ENCODE measurements around the gene SLC38A10. TPM values are rescaled to one million over a fixed set of nuclear protein-coding genes. Genes with fewer than 3 reads are reported as not detected.

Gene SLC38A10
- total RNA-seq, 2 experiments from 2014 or later: 56.0 to 147 TPM

DNA sequence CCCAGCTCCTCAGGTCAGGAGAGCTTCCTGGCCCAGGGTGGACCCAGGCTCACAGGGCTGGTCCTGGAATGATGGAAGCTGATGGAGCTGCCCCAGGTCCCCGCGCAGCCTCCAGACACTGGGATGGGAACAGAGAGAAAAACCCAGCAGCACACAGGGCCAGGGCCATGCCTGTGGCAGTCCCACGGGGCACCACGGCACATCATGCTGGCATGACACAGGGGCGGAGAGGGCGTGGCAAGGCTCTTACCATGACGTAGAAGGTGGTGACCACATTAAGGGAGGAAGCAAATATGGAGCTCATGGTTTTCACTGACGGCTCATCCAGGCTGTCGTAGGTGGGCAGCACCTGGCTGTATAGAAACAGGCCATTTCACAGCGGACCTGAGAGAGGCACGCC, 18.3 kb downstream of the SLC38A10 start:
- no peaks in the 10 kb centered on the region for H3K9me3 ChIP-seq (ENCODE audit: low read length)
- DNase-seq (ENCODE audit: low spot score): no peak
- no peak overlapping the region for H3K27ac ChIP-seq (ENCODE audit: low read depth, low read length, poor library complexity, severe bottlenecking)
- no peaks in the 10 kb centered on the region for H3K4me1 ChIP-seq (ENCODE audit: insufficient read depth, low read length, poor library complexity, severe bottlenecking)
- no peaks in the 10 kb centered on the region for H3K9me2 ChIP-seq (ENCODE audit: insufficient read depth, low read length)
- peaks cover 52% of the 10 kb centered on the region for H3K36me3 ChIP-seq (ENCODE audit: insufficient read depth, low read length)
- H2AFZ ChIP-seq (ENCODE audit: low read length): no peak overlapping the region
- BruUV-seq (replicated peaks): no TSS peak
- no peaks in the 10 kb centered on the region for H4K20me1 ChIP-seq (ENCODE audit: insufficient read depth, low read length)
- H3K79me2 ChIP-seq (ENCODE audit: insufficient read depth, low read depth, low read length): no peaks in the 10 kb centered on the region
- intact Hi-C loops (cut with micrococcal nuclease; ENCODE audit: unreplicated experiment): no loop called here
- ChIA-PET POLR2A (no interaction called here), CTCF (ENCODE audit: unreplicated experiment) (no interaction called here)
- TF ChIP-seq EZH2phosphoT487 (IDR thresholded peaks at IDR 0.05; ENCODE audit: borderline replicate concordance, low read depth, low read length): no peak
- TF ChIP-seq, protein P1, sequence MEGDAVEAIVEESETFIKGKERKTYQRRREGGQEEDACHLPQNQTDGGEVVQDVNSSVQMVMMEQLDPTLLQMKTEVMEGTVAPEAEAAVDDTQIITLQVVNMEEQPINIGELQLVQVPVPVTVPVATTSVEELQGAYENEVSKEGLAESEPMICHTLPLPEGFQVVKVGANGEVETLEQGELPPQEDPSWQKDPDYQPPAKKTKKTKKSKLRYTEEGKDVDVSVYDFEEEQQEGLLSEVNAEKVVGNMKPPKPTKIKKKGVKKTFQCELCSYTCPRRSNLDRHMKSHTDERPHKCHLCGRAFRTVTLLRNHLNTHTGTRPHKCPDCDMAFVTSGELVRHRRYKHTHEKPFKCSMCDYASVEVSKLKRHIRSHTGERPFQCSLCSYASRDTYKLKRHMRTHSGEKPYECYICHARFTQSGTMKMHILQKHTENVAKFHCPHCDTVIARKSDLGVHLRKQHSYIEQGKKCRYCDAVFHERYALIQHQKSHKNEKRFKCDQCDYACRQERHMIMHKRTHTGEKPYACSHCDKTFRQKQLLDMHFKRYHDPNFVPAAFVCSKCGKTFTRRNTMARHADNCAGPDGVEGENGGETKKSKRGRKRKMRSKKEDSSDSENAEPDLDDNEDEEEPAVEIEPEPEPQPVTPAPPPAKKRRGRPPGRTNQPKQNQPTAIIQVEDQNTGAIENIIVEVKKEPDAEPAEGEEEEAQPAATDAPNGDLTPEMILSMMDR (conservative IDR thresholded peaks at IDR 0.05; ENCODE audit: low read length): no peak
- H3K4me2 ChIP-seq (ENCODE audit: low read length): no peak overlapping the region
- H3K4me3 ChIP-seq (ENCODE audit: low read depth, low read length, poor library complexity, severe bottlenecking): no peak overlapping the region

DNA sequence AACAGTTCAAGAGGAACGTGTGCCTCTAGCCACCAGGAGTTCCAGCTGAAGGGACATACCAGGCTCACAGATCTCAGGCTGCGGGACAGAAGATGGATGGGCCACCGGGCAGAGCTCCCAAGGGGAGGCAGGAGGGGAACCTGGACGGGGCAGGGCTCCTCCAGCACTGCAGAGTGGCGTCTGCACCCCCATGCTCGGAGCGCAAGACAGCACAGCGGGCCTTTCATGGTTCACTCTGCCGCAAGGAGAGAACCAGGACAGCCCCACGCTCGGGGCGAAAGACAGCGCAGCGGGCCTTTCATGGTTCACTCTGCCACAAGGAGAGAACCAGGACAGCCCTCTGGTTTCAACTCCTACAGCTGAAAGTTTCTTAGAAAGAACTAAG, 20.6 kb downstream of the SLC38A10 start:
- Histone ChIP-seq H3K27ac (ENCODE audit: low read depth, low read length, poor library complexity, severe bottlenecking) (no peak overlapping the region), H3K36me3 (ENCODE audit: insufficient read depth, low read length) (peaks cover 62% of the 10 kb centered on the region), H3K4me3 (ENCODE audit: low read depth, low read length, poor library complexity, severe bottlenecking) (no peak overlapping the region), H2AFZ (ENCODE audit: low read length) (no peak overlapping the region), H3K79me2 (ENCODE audit: insufficient read depth, low read depth, low read length) (no peaks in the 10 kb centered on the region), H3K4me2 (ENCODE audit: low read length) (no peak overlapping the region), H3K4me1 (ENCODE audit: insufficient read depth, low read length, poor library complexity, severe bottlenecking) (no peaks in the 10 kb centered on the region), H3K9me2 (ENCODE audit: insufficient read depth, low read length) (no peaks in the 10 kb centered on the region), H4K20me1 (ENCODE audit: insufficient read depth, low read length) (no peaks in the 10 kb centered on the region), H3K9me3 (ENCODE audit: low read length) (no peaks in the 10 kb centered on the region)
- ChIA-PET CTCF (ENCODE audit: unreplicated experiment) (no interaction called here), POLR2A (no interaction called here)
- no peak for DNase-seq (ENCODE audit: low spot score)
- intact Hi-C loops (cut with micrococcal nuclease; ENCODE audit: unreplicated experiment): no loop called here
- no TSS peak for BruUV-seq (replicated peaks)
- TF ChIP-seq, protein P1 (conservative IDR thresholded peaks at IDR 0.05; ENCODE audit: low read length): no peak
- TF ChIP-seq EZH2phosphoT487 (IDR thresholded peaks at IDR 0.05; ENCODE audit: borderline replicate concordance, low read depth, low read length): no peak

DNA sequence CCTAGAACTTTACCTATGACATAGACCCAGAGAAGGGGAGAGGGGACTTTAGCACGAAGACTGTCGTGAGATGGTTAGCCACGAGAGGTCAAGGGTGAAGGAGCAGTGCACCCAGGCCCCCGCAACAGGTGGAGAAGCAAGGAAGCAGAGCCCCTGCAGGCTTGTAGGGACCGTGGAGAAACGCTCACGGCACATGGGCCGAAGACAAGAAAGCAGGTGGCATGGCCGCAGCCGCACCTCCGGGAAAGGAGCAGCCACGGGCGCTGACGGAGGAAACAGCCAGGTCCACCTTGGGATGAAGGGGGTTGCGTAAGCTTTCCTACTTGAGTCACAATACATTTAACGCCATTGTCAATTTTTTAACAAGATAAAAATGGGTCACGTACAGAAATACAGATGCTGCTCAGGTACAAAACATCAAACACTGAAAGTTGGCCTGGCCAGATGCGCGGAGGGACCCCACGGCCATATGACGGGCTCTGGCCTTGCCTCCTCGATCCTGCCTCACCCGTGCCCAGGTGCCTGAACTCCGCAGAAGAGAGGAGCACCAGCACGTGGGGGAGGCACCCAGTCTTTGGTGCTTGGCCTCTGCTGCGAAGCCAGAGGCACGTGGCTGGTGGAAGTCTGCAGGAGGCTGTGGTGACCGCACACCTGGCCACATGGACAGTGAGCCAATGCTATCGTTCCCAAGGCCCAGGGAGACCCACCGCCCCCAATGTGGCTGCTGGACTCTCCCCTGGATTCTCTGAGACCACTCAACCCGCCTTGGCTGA, 21.2 kb downstream of the SLC38A10 start:
- Histone ChIP-seq H3K4me2 (ENCODE audit: low read length) (no peak overlapping the region), H3K36me3 (ENCODE audit: insufficient read depth, low read length) (peaks cover 62% of the 10 kb centered on the region), H3K9me3 (ENCODE audit: low read length) (no peaks in the 10 kb centered on the region), H3K4me3 (ENCODE audit: low read depth, low read length, poor library complexity, severe bottlenecking) (no peak overlapping the region), H3K27ac (ENCODE audit: low read depth, low read length, poor library complexity, severe bottlenecking) (no peak overlapping the region), H4K20me1 (ENCODE audit: insufficient read depth, low read length) (no peaks in the 10 kb centered on the region), H3K9me2 (ENCODE audit: insufficient read depth, low read length) (no peaks in the 10 kb centered on the region), H2AFZ (ENCODE audit: low read length) (no peak overlapping the region), H3K79me2 (ENCODE audit: insufficient read depth, low read depth, low read length) (no peaks in the 10 kb centered on the region), H3K4me1 (ENCODE audit: insufficient read depth, low read length, poor library complexity, severe bottlenecking) (no peaks in the 10 kb centered on the region)
- ChIA-PET POLR2A (no interaction called here), CTCF (ENCODE audit: unreplicated experiment) (no interaction called here)
- no TSS peak for BruUV-seq (replicated peaks)
- intact Hi-C loops (cut with micrococcal nuclease; ENCODE audit: unreplicated experiment): no loop called here
- no peak for DNase-seq (ENCODE audit: low spot score)
- no peak for TF ChIP-seq EZH2phosphoT487 (IDR thresholded peaks at IDR 0.05; ENCODE audit: borderline replicate concordance, low read depth, low read length)
- TF ChIP-seq, protein P1 (conservative IDR thresholded peaks at IDR 0.05; ENCODE audit: low read length): no peak

All from OCI-LY7 (cell line).